Measurements from ENCODE around the gene MRPL21. TPM values are rescaled to one million over a fixed set of nuclear protein-coding genes. Genes with fewer than 3 reads are reported as not detected.

MRPL21 gene
- total and polyA plus RNA-seq, 4 donors: 27.0 to 101 (median 58.3) TPM

DNA sequence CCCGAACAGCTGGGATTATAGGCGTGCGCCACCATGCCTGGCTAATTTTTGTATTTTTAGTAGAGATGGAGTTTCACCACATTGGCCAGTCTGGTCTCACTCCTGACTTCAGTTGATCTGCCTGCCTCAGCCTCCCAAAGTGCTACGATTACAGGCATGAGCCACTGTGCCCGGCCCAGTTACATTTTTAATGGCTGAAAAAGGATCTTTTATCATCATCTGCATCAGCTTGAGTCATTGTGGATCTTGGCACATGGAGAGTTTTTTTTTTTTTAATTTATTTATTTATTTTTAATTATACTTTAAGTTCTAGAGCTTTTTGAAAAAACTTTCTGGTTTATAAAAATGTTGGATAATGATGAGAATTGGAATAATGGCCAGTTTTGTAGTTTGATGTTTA lies 8.6 kb upstream of the MRPL21 start:
- no peak for DNase-seq
- no peaks in the 10 kb centered on the region for H3K4me1 ChIP-seq (ENCODE audit: control insufficient read depth in 5 of 5, insufficient read depth in 5 of 5, low read length in 5 of 5)
- H3K36me3 ChIP-seq (ENCODE audit: control insufficient read depth in 4 of 4, insufficient read depth in 4 of 4, low read length in 4 of 4): peaks cover 9 to 47% (median 35%) of the 10 kb centered on the region in 4 donors
- TF ChIP-seq, protein P1, sequence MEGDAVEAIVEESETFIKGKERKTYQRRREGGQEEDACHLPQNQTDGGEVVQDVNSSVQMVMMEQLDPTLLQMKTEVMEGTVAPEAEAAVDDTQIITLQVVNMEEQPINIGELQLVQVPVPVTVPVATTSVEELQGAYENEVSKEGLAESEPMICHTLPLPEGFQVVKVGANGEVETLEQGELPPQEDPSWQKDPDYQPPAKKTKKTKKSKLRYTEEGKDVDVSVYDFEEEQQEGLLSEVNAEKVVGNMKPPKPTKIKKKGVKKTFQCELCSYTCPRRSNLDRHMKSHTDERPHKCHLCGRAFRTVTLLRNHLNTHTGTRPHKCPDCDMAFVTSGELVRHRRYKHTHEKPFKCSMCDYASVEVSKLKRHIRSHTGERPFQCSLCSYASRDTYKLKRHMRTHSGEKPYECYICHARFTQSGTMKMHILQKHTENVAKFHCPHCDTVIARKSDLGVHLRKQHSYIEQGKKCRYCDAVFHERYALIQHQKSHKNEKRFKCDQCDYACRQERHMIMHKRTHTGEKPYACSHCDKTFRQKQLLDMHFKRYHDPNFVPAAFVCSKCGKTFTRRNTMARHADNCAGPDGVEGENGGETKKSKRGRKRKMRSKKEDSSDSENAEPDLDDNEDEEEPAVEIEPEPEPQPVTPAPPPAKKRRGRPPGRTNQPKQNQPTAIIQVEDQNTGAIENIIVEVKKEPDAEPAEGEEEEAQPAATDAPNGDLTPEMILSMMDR (IDR thresholded peaks at IDR 0.05; ENCODE audit: control extremely low read depth, extremely low read depth): no peak
- peaks cover 0 to 2% (median 0%) of the 10 kb centered on the region in 4 donors for H3K9me3 ChIP-seq (ENCODE audit: control insufficient read depth in 4 of 4, insufficient read depth in 3 of 4, low read length in 3 of 4)
- no peak overlapping the region for H3K27ac ChIP-seq (ENCODE audit: low read depth in 1 of 2, low read length in 1 of 2)
- no peak overlapping the region for H3K4me3 ChIP-seq
- WGBS, 2 donors: 91 to 99% methylated on average over 5 of the region's 5 CpGs
- H3K9ac ChIP-seq (ENCODE audit: insufficient read depth in 1 of 2, low read length in 2 of 2): no peak overlapping the region
- H3K27me3 ChIP-seq (ENCODE audit: control insufficient read depth in 3 of 3, insufficient read depth in 3 of 3, low read length in 2 of 3): no peaks in the 10 kb centered on the region
- no peak for ATAC-seq (ENCODE audit: insufficient read depth, low FRiP score)

DNA sequence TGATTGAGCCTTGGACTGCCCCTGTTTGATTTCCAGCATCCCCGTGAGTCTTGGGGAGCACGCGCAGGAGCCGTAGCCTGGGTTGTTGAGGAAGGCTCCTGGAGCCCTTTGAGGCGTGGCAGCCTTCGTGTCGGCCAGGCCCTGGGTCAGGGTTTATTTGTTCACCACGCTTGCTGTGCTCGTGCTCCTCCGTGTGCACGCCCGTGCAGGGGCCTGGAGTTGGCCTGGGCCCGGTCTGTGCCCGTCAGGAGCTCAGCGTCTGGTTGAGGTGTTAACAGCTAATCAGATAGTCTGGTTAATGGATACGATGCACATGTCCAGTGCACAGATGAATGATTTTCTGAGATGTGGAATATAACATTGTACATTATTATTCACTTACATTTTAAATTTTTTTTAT lies 8.1 kb upstream of the MRPL21 start:
- Histone ChIP-seq H3K27ac (ENCODE audit: low read depth in 1 of 2, low read length in 1 of 2) (no peak overlapping the region), H3K36me3 (ENCODE audit: control insufficient read depth in 4 of 4, insufficient read depth in 4 of 4, low read length in 4 of 4) (peaks cover 9 to 46% (median 37%) of the 10 kb centered on the region in 4 donors), H3K9ac (ENCODE audit: insufficient read depth in 1 of 2, low read length in 2 of 2) (no peak overlapping the region), H3K9me3 (ENCODE audit: control insufficient read depth in 4 of 4, insufficient read depth in 3 of 4, low read length in 3 of 4) (peaks cover 0 to 2% (median 0%) of the 10 kb centered on the region in 4 donors), H3K4me3 (no peak overlapping the region), H3K27me3 (ENCODE audit: control insufficient read depth in 3 of 3, insufficient read depth in 3 of 3, low read length in 2 of 3) (no peaks in the 10 kb centered on the region), H3K4me1 (ENCODE audit: control insufficient read depth in 5 of 5, insufficient read depth in 5 of 5, low read length in 5 of 5) (no peaks in the 10 kb centered on the region)
- 97 to 98% methylated on average over 16 of the region's 16 CpGs for WGBS, 2 donors
- TF ChIP-seq, protein P1 (IDR thresholded peaks at IDR 0.05; ENCODE audit: control extremely low read depth, extremely low read depth): no peak
- ATAC-seq (ENCODE audit: insufficient read depth, low FRiP score) (no peak), DNase-seq (no peak)

DNA sequence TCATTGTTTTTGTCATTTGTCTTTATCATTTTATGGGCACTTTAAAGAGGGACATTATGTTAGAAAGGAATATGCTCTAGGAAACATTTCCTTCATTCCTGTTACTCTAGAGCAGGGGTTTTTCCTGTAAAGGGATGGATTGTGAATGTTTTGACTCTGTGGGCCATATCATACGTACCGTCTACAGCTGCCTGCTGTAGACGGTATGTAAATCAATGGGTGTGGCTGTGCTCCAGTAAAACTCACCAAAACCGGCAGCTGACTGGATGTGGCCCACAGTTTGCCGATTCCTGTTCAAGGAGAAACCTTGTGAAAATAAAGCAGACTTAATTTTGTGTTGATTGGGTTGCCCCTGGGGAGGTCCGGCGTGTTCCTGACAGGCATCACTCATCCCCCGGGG lies 7.3 kb upstream of the MRPL21 start:
- TF ChIP-seq, protein P1 (IDR thresholded peaks at IDR 0.05; ENCODE audit: control extremely low read depth, extremely low read depth): no peak
- H3K4me3 ChIP-seq: no peak overlapping the region
- no peak overlapping the region for H3K27ac ChIP-seq (ENCODE audit: low read depth in 1 of 2, low read length in 1 of 2)
- H3K9me3 ChIP-seq (ENCODE audit: control insufficient read depth in 4 of 4, insufficient read depth in 3 of 4, low read length in 3 of 4): peaks cover 0 to 2% (median 0%) of the 10 kb centered on the region in 4 donors
- no peaks in the 10 kb centered on the region for H3K4me1 ChIP-seq (ENCODE audit: control insufficient read depth in 5 of 5, insufficient read depth in 5 of 5, low read length in 5 of 5)
- WGBS, 2 donors: 88 to 97% methylated on average over 8 of the region's 8 CpGs
- H3K27me3 ChIP-seq (ENCODE audit: control insufficient read depth in 3 of 3, insufficient read depth in 3 of 3, low read length in 2 of 3): no peaks in the 10 kb centered on the region
- DNase-seq (no peak), ATAC-seq (ENCODE audit: insufficient read depth, low FRiP score) (no peak)
- H3K9ac ChIP-seq (ENCODE audit: insufficient read depth in 1 of 2, low read length in 2 of 2): no peak overlapping the region
- H3K36me3 ChIP-seq (ENCODE audit: control insufficient read depth in 4 of 4, insufficient read depth in 4 of 4, low read length in 4 of 4): peaks cover 9 to 41% (median 33%) of the 10 kb centered on the region in 4 donors

DNA sequence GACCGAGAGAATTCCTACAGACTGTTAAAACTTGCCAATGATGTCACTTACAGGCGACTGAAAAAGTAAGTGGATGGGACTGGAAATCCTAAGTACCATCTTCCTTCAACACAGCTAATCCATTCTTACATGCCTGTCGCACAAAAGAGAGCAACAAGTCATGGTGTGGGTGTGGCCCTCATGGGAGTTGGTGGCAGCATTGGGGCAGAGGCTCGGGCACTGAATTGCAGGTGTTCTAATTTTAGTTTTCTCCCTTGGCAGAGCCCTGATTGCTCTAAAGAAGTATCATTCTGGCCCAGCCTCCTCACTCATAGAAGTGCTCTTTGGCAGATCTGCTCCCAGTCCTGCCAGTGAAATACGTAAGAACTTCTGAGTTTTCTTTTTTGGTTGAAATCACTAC lies 4.6 kb upstream of the MRPL21 start:
- Histone ChIP-seq H3K27me3 (ENCODE audit: control insufficient read depth in 3 of 3, insufficient read depth in 3 of 3, low read length in 2 of 3) (no peaks in the 10 kb centered on the region), H3K36me3 (ENCODE audit: control insufficient read depth in 4 of 4, insufficient read depth in 4 of 4, low read length in 4 of 4) (peaks cover 3 to 28% (median 25%) of the 10 kb centered on the region in 4 donors), H3K27ac (ENCODE audit: low read depth in 1 of 2, low read length in 1 of 2) (no peak overlapping the region), H3K4me1 (ENCODE audit: control insufficient read depth in 5 of 5, insufficient read depth in 5 of 5, low read length in 5 of 5) (peaks cover 0 to 8% (median 6%) of the 10 kb centered on the region in 5 donors), H3K9ac (ENCODE audit: insufficient read depth in 1 of 2, low read length in 2 of 2) (no peak overlapping the region), H3K4me3 (no peak overlapping the region), H3K9me3 (ENCODE audit: control insufficient read depth in 4 of 4, insufficient read depth in 3 of 4, low read length in 3 of 4) (no peaks in the 10 kb centered on the region)
- DNase-seq (no peak), ATAC-seq (ENCODE audit: insufficient read depth, low FRiP score) (no peak)
- WGBS, 2 donors: 94% methylated on average over 5 of the region's 5 CpGs
- TF ChIP-seq, protein P1 (IDR thresholded peaks at IDR 0.05; ENCODE audit: control extremely low read depth, extremely low read depth): no peak

Data from lung (tissue), 12 donors.